GM18526 (cell line): ENCODE results near the gene TAOK2.

Source experiments
- POLR2A ChIP-seq: IDR thresholded peaks from 3 replicates; pipeline ENCODE4 v1.6.1; 2011; ENCODE audit not compliant: insufficient read length; ENCODE audit errors: extremely low read depth

The TAOK2 gene

GRCh38 chr16:29990883-29991570 lies 17.4 kb downstream of the TAOK2 start:
- no peak for TF ChIP-seq POLR2A

- TF ChIP-seq POLR2A, result no peak
Measured at GRCh38 chr16:29991571-29991904, 17.9 kb downstream of the TAOK2 start.

GRCh38 chr16:29992344-29992967 lies 18.8 kb downstream of the TAOK2 start:
- no peak for TF ChIP-seq POLR2A

- TF ChIP-seq POLR2A, result no peak
Measured at GRCh38 chr16:29993191-29993902, 19.7 kb downstream of the TAOK2 start.

GRCh38 chr16:29993903-29994599 lies 20.4 kb downstream of the TAOK2 start:
- no peak for TF ChIP-seq POLR2A

GRCh38 chr16:29994600-29995323 lies 21.1 kb downstream of the TAOK2 start:
- no peak for TF ChIP-seq POLR2A

GRCh38 chr16:29995324-29995910 lies 21.7 kb downstream of the TAOK2 start, which contains the start of gene HIRIP3:
Gene HIRIP3 (minus strand): TSS chr16:29995617. CDS start chr16:29995605, 12 bp downstream.
- peak; percentile 38 for TF ChIP-seq POLR2A

GRCh38 chr16:29995911-29996765 lies 22.5 kb downstream of the TAOK2 start, which contains the start of gene INO80E:
Gene INO80E (plus strand): TSS chr16:29996241. CDS start chr16:29996311, 70 bp downstream.
- TF ChIP-seq POLR2A, result peak; percentile 82

- no peak for TF ChIP-seq POLR2A
Measured at GRCh38 chr16:29996766-29997250, 23.1 kb downstream of the TAOK2 start.

- TF ChIP-seq POLR2A, result no peak
Measured at GRCh38 chr16:29999605-30000004, 25.9 kb downstream of the TAOK2 start.

- TF ChIP-seq POLR2A, result no peak
Measured at GRCh38 chr16:30000735-30001631, 27.3 kb downstream of the TAOK2 start.

- TF ChIP-seq POLR2A, result no peak
Measured at GRCh38 chr16:30002614-30003346, 29.1 kb downstream of the TAOK2 start.
